GM23338 (cell line): ENCODE results near the gene EEF1AKMT2. TPM values are rescaled to one million over a fixed set of nuclear protein-coding genes. Genes with fewer than 3 reads are reported as not detected.

ENCODE experiments used
- ATAC-seq: fragments of 200-7000 bp; cut with Tn5 transposase; 3 replicates; pipeline ENCODE4 v1.9.1; 2020
- DNase-seq: peaks from one replicate; pipeline ENCODE4 v3.0.0-alpha.2; 2015; ENCODE audit warnings: low spot score
- H2AFZ ChIP-seq: fragments of 200-600 bp; sonication (generic); 2 replicates; pipeline ENCODE4 v1.8.0; 2016; ENCODE audit warnings: antibody characterized with exemption, mild to moderate bottlenecking, moderate library complexity
- H3F3A ChIP-seq: fragments of 200-600 bp; sonication (generic); replicated peaks from 2 replicates; pipeline ENCODE4 v1.8.0; 2017; ENCODE audit warnings: antibody characterized with exemption, mixed run types, low read depth
- H3K27ac ChIP-seq: fragments of 200-600 bp; sonication (generic); 2 replicates; pipeline ENCODE4 v1.6.1; 2016; ENCODE audit warnings: low read depth
- H3K27me3 ChIP-seq: fragments of 200-600 bp; sonication (generic); 2 replicates; pipeline ENCODE4 v1.8.0; 2016; ENCODE audit warnings: mild to moderate bottlenecking, mixed run types, moderate library complexity; ENCODE audit not compliant: insufficient read depth
- H3K36me3 ChIP-seq: fragments of 200-600 bp; sonication (generic); 2 replicates; pipeline ENCODE4 v1.8.0; 2016; ENCODE audit warnings: mild to moderate bottlenecking; ENCODE audit not compliant: insufficient read depth
- H3K4me1 ChIP-seq: fragments of 200-600 bp; sonication (generic); 2 replicates; pipeline ENCODE4 v1.8.0; 2016; ENCODE audit warnings: mild to moderate bottlenecking, moderate library complexity; ENCODE audit not compliant: insufficient read depth
- H3K4me2 ChIP-seq: fragments of 200-600 bp; sonication (generic); 2 replicates; pipeline ENCODE4 v1.7.1; 2017; ENCODE audit warnings: mixed run types
- H3K4me3 ChIP-seq: fragments of 200-600 bp; sonication (generic); 2 replicates; pipeline ENCODE4 v1.6.1; 2016; ENCODE audit warnings: mixed run types
- H3K79me2 ChIP-seq: fragments of 200-600 bp; sonication (generic); replicated peaks from 2 replicates; pipeline ENCODE4 v1.8.0; 2017; ENCODE audit warnings: mild to moderate bottlenecking; ENCODE audit not compliant: insufficient read depth
- H3K9me2 ChIP-seq: fragments of 200-600 bp; sonication (generic); 2 replicates; pipeline ENCODE4 v1.8.0; 2017; ENCODE audit not compliant: insufficient read depth
- H4K20me1 ChIP-seq: fragments of 200-600 bp; sonication (generic); replicated peaks from 2 replicates; pipeline ENCODE4 v1.8.0; 2017; ENCODE audit warnings: mild to moderate bottlenecking; ENCODE audit not compliant: insufficient read depth
- H3K27ac Mint-ChIP-seq: 2 replicates; pipeline ENCODE4 v1.8.0; 2020; ENCODE audit warnings: inconsistent platforms, mild to moderate bottlenecking, moderate library complexity, mixed read lengths
- H3K27me3 Mint-ChIP-seq: 3 replicates; pipeline ENCODE4 v1.8.0; 2022; ENCODE audit warnings: low read depth, mild to moderate bottlenecking, moderate library complexity, mixed read lengths, inconsistent platforms; ENCODE audit not compliant: insufficient read depth, poor library complexity
- H3K36me3 Mint-ChIP-seq: 3 replicates; pipeline ENCODE4 v1.8.0; 2021; ENCODE audit warnings: low read depth, mild to moderate bottlenecking, inconsistent platforms, moderate library complexity, mixed read lengths
- H3K4me1 Mint-ChIP-seq: 3 replicates; pipeline ENCODE4 v1.8.0; 2020; ENCODE audit warnings: mild to moderate bottlenecking, inconsistent platforms, mixed read lengths
- H3K4me3 Mint-ChIP-seq: 3 replicates; pipeline ENCODE4 v1.8.0; 2021; ENCODE audit warnings: moderate library complexity, mild to moderate bottlenecking, inconsistent platforms, mixed read lengths
- H3K9me3 Mint-ChIP-seq: 3 replicates; pipeline ENCODE4 v1.8.0; 2020; ENCODE audit warnings: moderate library complexity, mild to moderate bottlenecking, inconsistent platforms, mixed read lengths
- CREB1 ChIP-seq: fragments of 250-450 bp; sonication (Bioruptor Pico); IDR thresholded peaks from 2 replicates; pipeline ENCODE4 v1.5.0; 2020; ENCODE audit warnings: low read depth, mild to moderate bottlenecking, moderate library complexity
- EZH2 ChIP-seq: fragments of 200-600 bp; sonication (generic); IDR thresholded peaks from one replicate; pipeline ENCODE4 v1.8.0; 2017; ENCODE audit warnings: antibody characterized with exemption, mild to moderate bottlenecking, low read depth; ENCODE audit not compliant: unreplicated experiment
- EZH2phosphoT487 ChIP-seq: fragments of 200-600 bp; sonication (generic); IDR thresholded peaks from one replicate; pipeline ENCODE4 v1.8.1; 2018; ENCODE audit warnings: antibody characterized with exemption; ENCODE audit not compliant: unreplicated experiment
- JUNB ChIP-seq: IDR thresholded peaks from one replicate; pipeline ENCODE4 v1.6.1; 2016; ENCODE audit warnings: antibody characterized with exemption; ENCODE audit not compliant: unreplicated experiment
- NANOG ChIP-seq: IDR thresholded peaks from 2 replicates; pipeline ENCODE4 v1.6.1; 2016; ENCODE audit warnings: antibody characterized with exemption, borderline replicate concordance
- POLR2AphosphoS5 ChIP-seq: IDR thresholded peaks from 2 replicates; pipeline ENCODE4 v1.6.1; 2016; ENCODE audit warnings: antibody characterized with exemption, low read depth
- STAT1 ChIP-seq: IDR thresholded peaks from one replicate; pipeline ENCODE4 v1.6.1; 2016; ENCODE audit warnings: antibody characterized with exemption; ENCODE audit not compliant: unreplicated experiment
- ZNF114 ChIP-seq: fragments of 250-450 bp; sonication (Bioruptor Pico); IDR thresholded peaks from 2 replicates; pipeline ENCODE4 v1.5.0; 2020; ENCODE audit warnings: mild to moderate bottlenecking, moderate library complexity
- ZNF331 ChIP-seq: fragments of 250-450 bp; sonication (Bioruptor Pico); IDR thresholded peaks from 2 replicates; pipeline ENCODE4 v1.5.0; 2020; ENCODE audit warnings: low read depth, mild to moderate bottlenecking, moderate library complexity
- polyA plus RNA-seq: library from polyadenylated mRNA; unstranded; fragments of >200 nt; fragmentation: Nextera tagmentation; extraction: Ambion mirVana; gene quantifications from 2 replicates; pipeline ENCODE4 v1.2.1, GENCODE V29; 2016
- total RNA-seq: library from RNA; depleted of rRNA; stranded (reverse); fragments of >200 nt; shearing (Covaris generic); gene quantifications from 2 replicates; pipeline ENCODE4 v1.2.3, GENCODE V29; 2014
- TF ChIP-seq, protein P1 (sequence below): IDR thresholded peaks from one replicate; pipeline ENCODE4 v1.6.1; 2018; ENCODE audit warnings: antibody characterized with exemption; ENCODE audit not compliant: unreplicated experiment
- TF ChIP-seq, protein P2 (sequence below): fragments of 250-450 bp; sonication (Bioruptor Pico); IDR thresholded peaks from 2 replicates; pipeline ENCODE4 v1.5.0; 2020; ENCODE audit warnings: mild to moderate bottlenecking, moderate library complexity
- TF ChIP-seq, protein P3 (sequence below), 2 experiments: fragments of 200-600 bp in 1 of 2; sonication (generic) in 1 of 2; conservative IDR thresholded peaks; 2 replicates each; pipeline versions ENCODE4 v1.5.1 to v1.6.1; 2016 to 2017; ENCODE audit warnings: antibody characterized with exemption in 2 of 2, low read depth in 2 of 2, mild to moderate bottlenecking in 2 of 2, moderate library complexity in 1 of 2
- TF ChIP-seq, protein P4 (sequence below): IDR thresholded peaks from 2 replicates; pipeline ENCODE4 v1.6.1; 2016; ENCODE audit warnings: antibody characterized with exemption

The EEF1AKMT2 gene
- total and polyA plus RNA-seq, 2 experiments from 2014 or later = 35.0 to 38.0 TPM

DNA sequence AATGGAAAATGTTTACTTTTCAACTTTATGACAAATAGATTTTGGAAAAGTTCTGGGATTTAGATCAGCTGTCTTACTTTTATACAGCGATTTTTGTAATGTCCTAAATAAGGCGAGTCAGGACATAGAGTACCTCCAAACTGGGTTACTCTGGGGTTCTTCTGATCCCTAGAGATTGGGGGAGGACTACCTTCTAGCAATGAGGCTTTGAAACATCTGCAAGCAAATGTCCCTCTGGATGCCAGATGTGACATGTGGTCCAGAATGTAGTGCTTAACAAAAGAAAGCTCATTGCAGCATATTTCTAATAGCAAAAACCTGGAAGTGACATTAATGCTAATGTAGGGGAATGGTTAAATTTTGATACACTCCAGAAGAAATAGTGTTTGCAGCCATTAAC is 46.0 kb upstream of the EEF1AKMT2 start:
- DNase-seq (no peak), ATAC-seq (no peak)
- H3K27me3 ChIP-seq = no peaks in the 10 kb centered on the region
- no peak for TF ChIP-seq JUNB
- TF ChIP-seq EZH2 = no peak
- TF ChIP-seq EZH2phosphoT487 = no peak
- no peak for TF ChIP-seq NANOG
- TF ChIP-seq ZNF114 (CRISPR knock-in tag) = no peak
- TF ChIP-seq CREB1 (CRISPR knock-in tag) = no peak
- no peak for TF ChIP-seq STAT1
- TF ChIP-seq, protein P1, sequence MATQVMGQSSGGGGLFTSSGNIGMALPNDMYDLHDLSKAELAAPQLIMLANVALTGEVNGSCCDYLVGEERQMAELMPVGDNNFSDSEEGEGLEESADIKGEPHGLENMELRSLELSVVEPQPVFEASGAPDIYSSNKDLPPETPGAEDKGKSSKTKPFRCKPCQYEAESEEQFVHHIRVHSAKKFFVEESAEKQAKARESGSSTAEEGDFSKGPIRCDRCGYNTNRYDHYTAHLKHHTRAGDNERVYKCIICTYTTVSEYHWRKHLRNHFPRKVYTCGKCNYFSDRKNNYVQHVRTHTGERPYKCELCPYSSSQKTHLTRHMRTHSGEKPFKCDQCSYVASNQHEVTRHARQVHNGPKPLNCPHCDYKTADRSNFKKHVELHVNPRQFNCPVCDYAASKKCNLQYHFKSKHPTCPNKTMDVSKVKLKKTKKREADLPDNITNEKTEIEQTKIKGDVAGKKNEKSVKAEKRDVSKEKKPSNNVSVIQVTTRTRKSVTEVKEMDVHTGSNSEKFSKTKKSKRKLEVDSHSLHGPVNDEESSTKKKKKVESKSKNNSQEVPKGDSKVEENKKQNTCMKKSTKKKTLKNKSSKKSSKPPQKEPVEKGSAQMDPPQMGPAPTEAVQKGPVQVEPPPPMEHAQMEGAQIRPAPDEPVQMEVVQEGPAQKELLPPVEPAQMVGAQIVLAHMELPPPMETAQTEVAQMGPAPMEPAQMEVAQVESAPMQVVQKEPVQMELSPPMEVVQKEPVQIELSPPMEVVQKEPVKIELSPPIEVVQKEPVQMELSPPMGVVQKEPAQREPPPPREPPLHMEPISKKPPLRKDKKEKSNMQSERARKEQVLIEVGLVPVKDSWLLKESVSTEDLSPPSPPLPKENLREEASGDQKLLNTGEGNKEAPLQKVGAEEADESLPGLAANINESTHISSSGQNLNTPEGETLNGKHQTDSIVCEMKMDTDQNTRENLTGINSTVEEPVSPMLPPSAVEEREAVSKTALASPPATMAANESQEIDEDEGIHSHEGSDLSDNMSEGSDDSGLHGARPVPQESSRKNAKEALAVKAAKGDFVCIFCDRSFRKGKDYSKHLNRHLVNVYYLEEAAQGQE = no peak
- TF ChIP-seq, protein P2, sequence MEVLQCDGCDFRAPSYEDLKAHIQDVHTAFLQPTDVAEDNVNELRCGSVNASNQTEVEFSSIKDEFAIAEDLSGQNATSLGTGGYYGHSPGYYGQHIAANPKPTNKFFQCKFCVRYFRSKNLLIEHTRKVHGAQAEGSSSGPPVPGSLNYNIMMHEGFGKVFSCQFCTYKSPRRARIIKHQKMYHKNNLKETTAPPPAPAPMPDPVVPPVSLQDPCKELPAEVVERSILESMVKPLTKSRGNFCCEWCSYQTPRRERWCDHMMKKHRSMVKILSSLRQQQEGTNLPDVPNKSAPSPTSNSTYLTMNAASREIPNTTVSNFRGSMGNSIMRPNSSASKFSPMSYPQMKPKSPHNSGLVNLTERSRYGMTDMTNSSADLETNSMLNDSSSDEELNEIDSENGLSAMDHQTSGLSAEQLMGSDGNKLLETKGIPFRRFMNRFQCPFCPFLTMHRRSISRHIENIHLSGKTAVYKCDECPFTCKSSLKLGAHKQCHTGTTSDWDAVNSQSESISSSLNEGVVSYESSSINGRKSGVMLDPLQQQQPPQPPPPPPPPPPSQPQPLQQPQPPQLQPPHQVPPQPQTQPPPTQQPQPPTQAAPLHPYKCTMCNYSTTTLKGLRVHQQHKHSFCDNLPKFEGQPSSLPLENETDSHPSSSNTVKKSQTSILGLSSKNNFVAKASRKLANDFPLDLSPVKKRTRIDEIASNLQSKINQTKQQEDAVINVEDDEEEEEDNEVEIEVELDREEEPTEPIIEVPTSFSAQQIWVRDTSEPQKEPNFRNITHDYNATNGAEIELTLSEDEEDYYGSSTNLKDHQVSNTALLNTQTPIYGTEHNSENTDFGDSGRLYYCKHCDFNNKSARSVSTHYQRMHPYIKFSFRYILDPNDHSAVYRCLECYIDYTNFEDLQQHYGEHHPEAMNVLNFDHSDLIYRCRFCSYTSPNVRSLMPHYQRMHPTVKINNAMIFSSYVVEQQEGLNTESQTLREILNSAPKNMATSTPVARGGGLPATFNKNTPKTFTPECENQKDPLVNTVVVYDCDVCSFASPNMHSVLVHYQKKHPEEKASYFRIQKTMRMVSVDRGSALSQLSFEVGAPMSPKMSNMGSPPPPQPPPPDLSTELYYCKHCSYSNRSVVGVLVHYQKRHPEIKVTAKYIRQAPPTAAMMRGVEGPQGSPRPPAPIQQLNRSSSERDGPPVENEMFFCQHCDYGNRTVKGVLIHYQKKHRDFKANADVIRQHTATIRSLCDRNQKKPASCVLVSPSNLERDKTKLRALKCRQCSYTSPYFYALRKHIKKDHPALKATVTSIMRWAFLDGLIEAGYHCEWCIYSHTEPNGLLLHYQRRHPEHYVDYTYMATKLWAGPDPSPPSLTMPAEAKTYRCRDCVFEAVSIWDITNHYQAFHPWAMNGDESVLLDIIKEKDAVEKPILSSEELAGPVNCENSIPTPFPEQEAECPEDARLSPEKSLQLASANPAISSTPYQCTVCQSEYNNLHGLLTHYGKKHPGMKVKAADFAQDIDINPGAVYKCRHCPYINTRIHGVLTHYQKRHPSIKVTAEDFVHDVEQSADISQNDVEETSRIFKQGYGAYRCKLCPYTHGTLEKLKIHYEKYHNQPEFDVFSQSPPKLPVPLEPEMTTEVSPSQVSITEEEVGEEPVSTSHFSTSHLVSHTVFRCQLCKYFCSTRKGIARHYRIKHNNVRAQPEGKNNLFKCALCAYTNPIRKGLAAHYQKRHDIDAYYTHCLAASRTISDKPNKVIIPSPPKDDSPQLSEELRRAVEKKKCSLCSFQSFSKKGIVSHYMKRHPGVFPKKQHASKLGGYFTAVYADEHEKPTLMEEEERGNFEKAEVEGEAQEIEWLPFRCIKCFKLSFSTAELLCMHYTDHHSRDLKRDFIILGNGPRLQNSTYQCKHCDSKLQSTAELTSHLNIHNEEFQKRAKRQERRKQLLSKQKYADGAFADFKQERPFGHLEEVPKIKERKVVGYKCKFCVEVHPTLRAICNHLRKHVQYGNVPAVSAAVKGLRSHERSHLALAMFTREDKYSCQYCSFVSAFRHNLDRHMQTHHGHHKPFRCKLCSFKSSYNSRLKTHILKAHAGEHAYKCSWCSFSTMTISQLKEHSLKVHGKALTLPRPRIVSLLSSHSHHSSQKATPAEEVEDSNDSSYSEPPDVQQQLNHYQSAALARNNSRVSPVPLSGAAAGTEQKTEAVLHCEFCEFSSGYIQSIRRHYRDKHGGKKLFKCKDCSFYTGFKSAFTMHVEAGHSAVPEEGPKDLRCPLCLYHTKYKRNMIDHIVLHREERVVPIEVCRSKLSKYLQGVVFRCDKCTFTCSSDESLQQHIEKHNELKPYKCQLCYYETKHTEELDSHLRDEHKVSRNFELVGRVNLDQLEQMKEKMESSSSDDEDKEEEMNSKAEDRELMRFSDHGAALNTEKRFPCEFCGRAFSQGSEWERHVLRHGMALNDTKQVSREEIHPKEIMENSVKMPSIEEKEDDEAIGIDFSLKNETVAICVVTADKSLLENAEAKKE = no peak
- TF ChIP-seq, protein P3, sequence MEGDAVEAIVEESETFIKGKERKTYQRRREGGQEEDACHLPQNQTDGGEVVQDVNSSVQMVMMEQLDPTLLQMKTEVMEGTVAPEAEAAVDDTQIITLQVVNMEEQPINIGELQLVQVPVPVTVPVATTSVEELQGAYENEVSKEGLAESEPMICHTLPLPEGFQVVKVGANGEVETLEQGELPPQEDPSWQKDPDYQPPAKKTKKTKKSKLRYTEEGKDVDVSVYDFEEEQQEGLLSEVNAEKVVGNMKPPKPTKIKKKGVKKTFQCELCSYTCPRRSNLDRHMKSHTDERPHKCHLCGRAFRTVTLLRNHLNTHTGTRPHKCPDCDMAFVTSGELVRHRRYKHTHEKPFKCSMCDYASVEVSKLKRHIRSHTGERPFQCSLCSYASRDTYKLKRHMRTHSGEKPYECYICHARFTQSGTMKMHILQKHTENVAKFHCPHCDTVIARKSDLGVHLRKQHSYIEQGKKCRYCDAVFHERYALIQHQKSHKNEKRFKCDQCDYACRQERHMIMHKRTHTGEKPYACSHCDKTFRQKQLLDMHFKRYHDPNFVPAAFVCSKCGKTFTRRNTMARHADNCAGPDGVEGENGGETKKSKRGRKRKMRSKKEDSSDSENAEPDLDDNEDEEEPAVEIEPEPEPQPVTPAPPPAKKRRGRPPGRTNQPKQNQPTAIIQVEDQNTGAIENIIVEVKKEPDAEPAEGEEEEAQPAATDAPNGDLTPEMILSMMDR (conservative IDR thresholded peaks at IDR 0.05; ENCODE audit: low read depth in 2 of 2) = no peak
- TF ChIP-seq ZNF331 (CRISPR knock-in tag) = no peak
- no peak for TF ChIP-seq POLR2AphosphoS5
- TF ChIP-seq, protein P4, sequence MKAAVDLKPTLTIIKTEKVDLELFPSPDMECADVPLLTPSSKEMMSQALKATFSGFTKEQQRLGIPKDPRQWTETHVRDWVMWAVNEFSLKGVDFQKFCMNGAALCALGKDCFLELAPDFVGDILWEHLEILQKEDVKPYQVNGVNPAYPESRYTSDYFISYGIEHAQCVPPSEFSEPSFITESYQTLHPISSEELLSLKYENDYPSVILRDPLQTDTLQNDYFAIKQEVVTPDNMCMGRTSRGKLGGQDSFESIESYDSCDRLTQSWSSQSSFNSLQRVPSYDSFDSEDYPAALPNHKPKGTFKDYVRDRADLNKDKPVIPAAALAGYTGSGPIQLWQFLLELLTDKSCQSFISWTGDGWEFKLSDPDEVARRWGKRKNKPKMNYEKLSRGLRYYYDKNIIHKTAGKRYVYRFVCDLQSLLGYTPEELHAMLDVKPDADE = no peak
- Mint-ChIP-seq H3K4me3 (no peak overlapping the region), H3K27ac (no peak overlapping the region), H3K27me3 (peaks cover 2% of the 10 kb centered on the region), H3K4me1 (no peaks in the 10 kb centered on the region), H3K9me3 (no peaks in the 10 kb centered on the region), H3K36me3 (peaks cover 22% of the 10 kb centered on the region)
- H3F3A ChIP-seq = no peaks in the 10 kb centered on the region; the same call in 1 of the 2 replicates
- no peak overlapping the region for H3K27ac ChIP-seq
- no peaks in the 10 kb centered on the region for H3K4me1 ChIP-seq
- no peaks in the 10 kb centered on the region for H4K20me1 ChIP-seq
- H3K9me2 ChIP-seq = no peaks in the 10 kb centered on the region
- peaks cover 24% of the 10 kb centered on the region for H3K36me3 ChIP-seq
- no peaks in the 10 kb centered on the region for H3K79me2 ChIP-seq
- H3K4me2 ChIP-seq = no peak overlapping the region
- H3K4me3 ChIP-seq = no peak overlapping the region
- no peak overlapping the region for H2AFZ ChIP-seq
